GM12891 (cell line): ENCODE measurements around the gene MRPL44.

ENCODE experiments used
- POLR2A ChIP-seq: IDR thresholded peaks from 2 replicates; pipeline ENCODE4 v1.6.1; 2011; ENCODE audit warnings: low read depth, low read length, control low read depth
- POLR2AphosphoS5 ChIP-seq: IDR thresholded peaks from 2 replicates; pipeline ENCODE4 v1.6.1; 2011; ENCODE audit warnings: low read depth, low read length, control low read depth

DNA sequence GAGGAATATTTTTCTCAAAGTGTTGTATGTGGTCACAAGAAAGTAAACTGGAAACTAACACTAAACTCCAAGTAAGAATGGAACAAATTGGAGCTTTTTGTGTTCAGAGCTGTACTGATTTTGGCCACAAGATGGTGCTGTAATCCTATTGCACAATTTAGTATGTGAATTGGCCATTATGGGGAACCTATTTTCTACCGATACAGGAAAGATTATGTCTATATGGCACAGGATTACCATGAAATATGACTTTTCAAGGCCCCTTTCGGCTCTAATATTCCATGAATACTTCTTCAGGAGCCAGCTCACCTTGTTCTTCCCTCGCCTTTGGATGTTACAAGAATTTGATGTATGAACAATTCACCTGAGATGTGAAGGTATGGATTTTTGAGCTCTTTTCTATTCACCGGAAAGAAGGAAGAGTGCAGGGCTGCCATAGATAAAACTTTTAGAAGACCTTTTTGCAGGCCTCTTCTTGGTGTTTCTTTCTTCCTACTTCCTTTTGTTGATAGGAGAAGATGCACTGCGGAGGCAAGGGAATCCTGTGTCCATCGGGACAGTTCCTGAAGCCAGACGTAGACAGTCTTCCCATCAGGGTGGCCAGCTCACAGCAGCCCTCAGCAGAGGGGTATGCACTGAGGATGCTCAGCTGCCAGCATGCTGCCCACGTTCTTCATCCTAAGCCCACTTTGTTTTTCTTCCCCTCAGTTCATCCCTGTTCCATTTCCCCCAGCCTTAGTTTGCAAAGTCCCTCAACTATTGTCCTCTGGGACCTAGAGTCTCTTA, 13.3 kb downstream of the MRPL44 start:
- TF ChIP-seq POLR2AphosphoS5 (no peak), POLR2A (no peak)
